Right lobe of liver (tissue), 4 donors: ENCODE data around the gene CHRNB1.

ENCODE experiments used
- POLR2A ChIP-seq: fragments of 450-650 bp; IDR thresholded peaks from one replicate; pipeline ENCODE4 v1.6.1; 2017; ENCODE audit warnings: antibody characterized with exemption, mild to moderate bottlenecking
- TF ChIP-seq, protein P1 (sequence below), 4 donors: fragments of 200-600 bp in 3 of 4; fragments of 450-650 bp in 1 of 4; IDR thresholded peaks; one replicate each; pipeline versions ENCODE4 v1.5.1 to v1.8.0; 2016 to 2022; ENCODE audit warnings: antibody characterized with exemption in 4 of 4, mild to moderate bottlenecking in 2 of 4
- donor health status: DM: no; HTN: no; CAD: no.
- donor health status: DM: no; HTN: no; CAD: no.
- donor health status: DM: no; HTN: yes; CAD: no.

DNA sequence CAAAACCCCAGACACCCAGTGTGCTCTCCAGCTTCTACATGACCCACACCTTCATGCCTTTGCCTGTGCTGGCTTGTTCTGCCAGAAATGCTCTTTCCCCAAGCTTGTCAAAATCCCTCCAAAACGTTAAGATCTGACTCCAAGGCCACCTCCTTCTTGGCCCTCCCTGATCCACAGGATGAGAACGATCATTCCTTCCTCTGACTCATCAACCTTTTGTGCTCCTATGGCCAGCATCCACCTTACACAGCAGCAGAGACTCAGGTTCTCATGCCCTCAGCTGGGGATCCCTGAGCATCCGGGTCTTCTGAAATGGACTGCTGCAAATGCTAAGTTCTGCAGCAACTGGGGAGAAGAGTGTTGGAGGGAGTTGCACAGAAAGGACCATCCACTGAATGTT is 31.6 kb downstream of the CHRNB1 start:
- TF ChIP-seq, protein P1, sequence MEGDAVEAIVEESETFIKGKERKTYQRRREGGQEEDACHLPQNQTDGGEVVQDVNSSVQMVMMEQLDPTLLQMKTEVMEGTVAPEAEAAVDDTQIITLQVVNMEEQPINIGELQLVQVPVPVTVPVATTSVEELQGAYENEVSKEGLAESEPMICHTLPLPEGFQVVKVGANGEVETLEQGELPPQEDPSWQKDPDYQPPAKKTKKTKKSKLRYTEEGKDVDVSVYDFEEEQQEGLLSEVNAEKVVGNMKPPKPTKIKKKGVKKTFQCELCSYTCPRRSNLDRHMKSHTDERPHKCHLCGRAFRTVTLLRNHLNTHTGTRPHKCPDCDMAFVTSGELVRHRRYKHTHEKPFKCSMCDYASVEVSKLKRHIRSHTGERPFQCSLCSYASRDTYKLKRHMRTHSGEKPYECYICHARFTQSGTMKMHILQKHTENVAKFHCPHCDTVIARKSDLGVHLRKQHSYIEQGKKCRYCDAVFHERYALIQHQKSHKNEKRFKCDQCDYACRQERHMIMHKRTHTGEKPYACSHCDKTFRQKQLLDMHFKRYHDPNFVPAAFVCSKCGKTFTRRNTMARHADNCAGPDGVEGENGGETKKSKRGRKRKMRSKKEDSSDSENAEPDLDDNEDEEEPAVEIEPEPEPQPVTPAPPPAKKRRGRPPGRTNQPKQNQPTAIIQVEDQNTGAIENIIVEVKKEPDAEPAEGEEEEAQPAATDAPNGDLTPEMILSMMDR (IDR thresholded peaks at IDR 0.05) = no peak
- no peak for TF ChIP-seq POLR2A
